ENCODE data around the gene TMPRSS13. TPM values are rescaled to one million over a fixed set of nuclear protein-coding genes. Genes with fewer than 3 reads are reported as not detected.

TMPRSS13 gene
- total RNA-seq, 1 donor from 2014 or later, result 5.7 TPM

- peaks cover 53% of the 10 kb centered on the region for H3K27me3 Mint-ChIP-seq
- H3K27ac Mint-ChIP-seq, result no peak overlapping the region
Measured at GRCh38 chr11:117881217-117881616, 48.0 kb downstream of the TMPRSS13 start.

DNA sequence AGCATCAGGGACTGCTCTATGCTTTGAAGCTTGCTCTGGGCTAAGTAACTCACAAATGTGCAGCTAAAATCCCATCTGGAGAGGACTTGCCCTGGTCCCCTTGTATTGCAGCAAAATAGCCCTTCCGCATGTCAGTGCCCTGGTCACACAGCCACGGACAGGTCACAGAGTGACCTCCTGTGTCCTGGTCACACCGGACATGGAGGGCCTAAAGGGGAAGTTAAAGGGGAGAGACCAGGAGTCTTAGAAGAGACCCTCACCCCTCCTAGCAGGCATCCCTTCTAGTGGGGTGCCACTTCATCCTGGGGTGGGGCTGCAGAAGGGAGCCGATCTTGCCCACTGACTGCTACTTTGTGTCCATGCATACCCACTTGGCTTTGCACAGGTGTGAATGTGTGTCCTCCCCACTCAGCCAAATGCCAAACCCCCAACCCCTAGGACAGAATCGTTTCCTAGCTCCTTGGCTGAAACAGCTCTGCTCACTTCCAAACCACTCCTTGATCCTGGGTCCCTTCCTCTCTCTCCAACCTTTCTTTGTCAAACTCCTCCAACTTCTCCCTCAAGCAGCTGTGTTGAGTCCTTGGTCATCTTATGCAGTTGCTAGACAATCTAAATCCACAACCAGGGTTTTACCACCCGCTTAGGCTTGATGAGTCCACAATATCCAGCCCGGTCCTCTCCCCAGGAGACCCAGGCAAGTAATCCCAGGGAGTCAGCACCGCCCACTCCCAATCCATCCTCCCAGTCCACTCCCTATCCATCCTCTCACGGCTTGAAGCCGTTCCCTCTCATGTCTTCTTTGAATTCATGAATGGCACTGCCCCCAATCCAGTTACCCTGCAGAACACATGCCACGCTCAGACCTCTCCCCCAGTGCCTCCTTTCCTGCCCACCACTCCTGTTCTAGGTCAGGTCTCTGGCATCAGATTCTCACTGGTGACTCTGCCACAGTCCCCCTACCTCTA lies 49.4 kb downstream of the TMPRSS13 start:
- Mint-ChIP-seq H3K36me3 (ENCODE audit: insufficient read depth) (no peaks in the 10 kb centered on the region), H3K4me1 (ENCODE audit: low read depth) (peaks cover 25% of the 10 kb centered on the region), H3K4me3 (ENCODE audit: low read depth) (no peak overlapping the region), H3K27me3 (peaks cover 62% of the 10 kb centered on the region), H3K27ac (no peak overlapping the region), H3K9me3 (ENCODE audit: low read depth) (no peaks in the 10 kb centered on the region)
- DNase-seq (ENCODE audit: low spot score, unreplicated experiment), result no peak
- TF ChIP-seq CTCF (IDR thresholded peaks at IDR 0.05; ENCODE audit: unreplicated experiment), result no peak

More at GRCh38 chr11:117881217-117881616, 48.0 kb downstream of the TMPRSS13 start:
- TF ChIP-seq CTCF (IDR thresholded peaks at IDR 0.05; ENCODE audit: unreplicated experiment), result no peak
- Mint-ChIP-seq H3K9me3 (ENCODE audit: low read depth) (no peaks in the 10 kb centered on the region), H3K36me3 (ENCODE audit: insufficient read depth) (no peaks in the 10 kb centered on the region), H3K4me1 (ENCODE audit: low read depth) (peaks cover 18% of the 10 kb centered on the region), H3K4me3 (ENCODE audit: low read depth) (no peak overlapping the region)
- no peak for DNase-seq (ENCODE audit: low spot score, unreplicated experiment)

DNA sequence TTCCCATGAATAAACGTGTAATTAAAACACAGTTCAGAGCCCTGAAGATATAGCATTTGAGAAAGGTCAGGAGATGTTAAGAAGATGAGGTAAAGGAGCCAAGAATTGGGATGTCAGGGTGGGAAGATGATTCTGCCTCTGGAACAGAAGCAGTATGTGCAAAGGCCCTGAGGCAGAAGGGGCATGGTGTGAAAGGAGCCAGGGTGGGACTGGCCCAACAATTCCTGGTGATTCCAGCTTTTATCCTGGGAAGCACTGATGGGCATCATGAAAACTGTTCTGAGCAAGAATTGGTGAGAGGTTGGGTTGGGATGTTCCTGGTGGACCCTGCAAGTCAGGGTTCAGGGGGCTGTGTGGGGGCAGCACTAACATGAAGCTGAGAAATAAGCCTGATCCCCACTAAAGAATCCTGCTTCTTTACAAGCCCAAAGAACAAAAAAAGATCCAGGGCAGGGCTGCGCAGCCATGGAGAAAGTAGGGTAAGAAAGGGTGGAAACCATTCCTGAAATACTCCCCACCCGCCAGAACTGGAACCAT lies 50.2 kb downstream of the TMPRSS13 start:
- H3K4me3 Mint-ChIP-seq (ENCODE audit: low read depth), result no peak overlapping the region
- no peaks in the 10 kb centered on the region for H3K9me3 Mint-ChIP-seq (ENCODE audit: low read depth)
- peaks cover 68% of the 10 kb centered on the region for H3K27me3 Mint-ChIP-seq
- TF ChIP-seq CTCF (IDR thresholded peaks at IDR 0.05; ENCODE audit: unreplicated experiment), result no peak
- H3K4me1 Mint-ChIP-seq (ENCODE audit: low read depth), result peaks cover 26% of the 10 kb centered on the region
- no peak overlapping the region for H3K27ac Mint-ChIP-seq
- no peaks in the 10 kb centered on the region for H3K36me3 Mint-ChIP-seq (ENCODE audit: insufficient read depth)
- DNase-seq (ENCODE audit: low spot score, unreplicated experiment), result no peak

DNA sequence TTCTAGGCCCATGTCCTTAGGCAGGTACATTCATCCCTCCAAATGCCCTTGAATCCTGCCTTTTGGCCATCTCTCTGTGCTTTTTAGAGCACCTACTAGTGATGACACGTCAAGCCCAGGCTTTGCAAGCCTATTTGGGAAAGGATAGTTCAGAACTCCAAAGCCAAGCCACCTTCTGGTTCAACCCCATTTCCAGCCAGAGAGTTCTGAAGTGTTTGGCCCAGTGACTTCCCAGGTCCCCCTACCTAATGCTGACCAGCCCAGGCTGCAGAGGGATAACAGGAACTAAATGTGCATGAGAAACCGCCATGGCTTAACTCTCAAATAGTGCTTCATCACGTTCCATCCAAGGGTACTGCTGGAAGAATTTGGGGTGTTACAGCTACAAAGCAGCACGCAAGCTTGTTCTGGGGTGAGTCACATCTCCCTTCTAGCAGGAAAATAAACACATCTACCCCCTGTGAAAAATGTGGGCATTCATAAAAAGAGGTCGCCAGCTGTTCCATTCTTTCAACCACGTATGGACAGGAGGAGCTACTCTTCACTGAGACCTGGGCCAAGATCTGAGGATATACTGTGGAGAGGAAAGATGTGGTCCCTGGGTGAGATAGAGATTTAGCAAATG lies 50.8 kb downstream of the TMPRSS13 start:
- Mint-ChIP-seq H3K36me3 (ENCODE audit: insufficient read depth) (no peaks in the 10 kb centered on the region), H3K4me3 (ENCODE audit: low read depth) (no peak overlapping the region), H3K27me3 (peaks cover 74% of the 10 kb centered on the region), H3K9me3 (ENCODE audit: low read depth) (no peaks in the 10 kb centered on the region), H3K27ac (no peak overlapping the region), H3K4me1 (ENCODE audit: low read depth) (peaks cover 26% of the 10 kb centered on the region)
- TF ChIP-seq CTCF (IDR thresholded peaks at IDR 0.05; ENCODE audit: unreplicated experiment), result no peak
- DNase-seq (ENCODE audit: low spot score, unreplicated experiment), result no peak

GRCh38 chr11:117877120-117877784 lies 52.0 kb downstream of the TMPRSS13 start:
- DNase-seq (ENCODE audit: low spot score, unreplicated experiment), result no peak
- Mint-ChIP-seq H3K36me3 (ENCODE audit: insufficient read depth) (no peaks in the 10 kb centered on the region), H3K4me3 (ENCODE audit: low read depth) (peak overlapping the region; percentile 77), H3K27me3 (peaks cover 77% of the 10 kb centered on the region), H3K4me1 (ENCODE audit: low read depth) (peaks cover 17% of the 10 kb centered on the region), H3K27ac (no peak overlapping the region), H3K9me3 (ENCODE audit: low read depth) (no peaks in the 10 kb centered on the region)
- no peak for TF ChIP-seq CTCF (IDR thresholded peaks at IDR 0.05; ENCODE audit: unreplicated experiment)

Data from progenitor cell of endocrine pancreas (in vitro differentiated cells).